HG03039 (cell line): ENCODE data around the gene C2orf78.
A peak's percentile ranks its signal among the peaks of the same experiment; 100 is the strongest.
"Not testable (repeated sequence)": the region's sequence is repeated elsewhere in the genome, so short reads cannot be mapped to it uniquely, and the experiment has no call there.

ENCODE experiments used
- ATAC-seq: cut with Tn5 transposase; IDR thresholded peaks from one replicate; pipeline ENCODE4 v1.9.1; 2021; ENCODE audit warnings: mild to moderate bottlenecking, moderate library complexity; ENCODE audit not compliant: unreplicated experiment

The C2orf78 gene

DNA sequence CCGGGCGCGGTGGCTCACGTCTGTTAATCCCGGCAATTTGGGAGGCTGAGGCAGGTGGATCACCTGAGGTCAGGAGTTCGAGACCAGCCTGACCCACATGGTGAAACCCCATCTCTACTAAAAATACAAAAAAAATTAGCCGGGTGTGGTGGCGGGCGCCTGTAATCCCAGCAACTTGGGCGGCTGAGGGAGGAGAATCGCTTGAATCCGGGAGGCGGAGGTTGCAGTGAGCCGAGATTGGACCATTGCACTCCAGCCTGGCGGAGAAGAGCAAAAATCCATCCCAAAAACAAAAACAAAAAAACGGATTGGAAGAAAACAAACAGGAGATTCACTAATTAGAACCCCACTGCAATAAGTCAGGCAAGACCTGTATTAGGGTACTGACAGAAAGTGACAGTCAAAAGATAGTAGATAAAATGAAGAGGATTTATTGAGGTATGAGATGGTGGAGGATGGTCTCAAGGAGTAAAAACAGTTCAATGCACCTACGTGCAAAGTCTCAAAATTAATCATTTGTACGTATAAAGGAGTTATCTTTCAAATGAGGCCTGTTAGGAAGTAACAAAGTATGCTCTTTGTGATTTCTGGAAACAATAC, 5.0 kb upstream of the C2orf78 start:
- not testable (repeated sequence) for ATAC-seq

GRCh38 chr2:73779467-73780236, 4.3 kb upstream of the C2orf78 start, which contains the start of gene DUSP11:
DUSP11 (minus strand) TSS chr2:73780103; CDS start chr2:73779974, 129 bp downstream.
- peak; percentile 98 for ATAC-seq

DNA sequence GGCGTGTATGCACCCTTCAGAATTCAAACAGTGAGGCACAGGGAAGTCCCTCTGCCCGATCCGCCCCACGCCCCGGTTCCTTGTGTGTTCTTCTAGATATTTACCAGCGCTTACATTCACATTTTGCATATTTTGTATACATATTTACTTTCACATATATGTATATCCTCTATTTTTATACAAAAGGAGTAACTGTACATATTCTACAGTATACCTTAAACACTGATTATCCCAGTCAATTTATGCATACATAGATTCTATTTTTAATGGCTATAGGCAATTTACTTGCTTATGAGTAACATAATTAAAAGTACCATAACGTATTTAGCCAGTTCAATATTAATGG, 3.8 kb upstream of the C2orf78 start:
- no peak for ATAC-seq

GRCh38 chr2:73783402-73783801, 581 bp upstream of the C2orf78 start:
- not testable (repeated sequence) for ATAC-seq

DNA sequence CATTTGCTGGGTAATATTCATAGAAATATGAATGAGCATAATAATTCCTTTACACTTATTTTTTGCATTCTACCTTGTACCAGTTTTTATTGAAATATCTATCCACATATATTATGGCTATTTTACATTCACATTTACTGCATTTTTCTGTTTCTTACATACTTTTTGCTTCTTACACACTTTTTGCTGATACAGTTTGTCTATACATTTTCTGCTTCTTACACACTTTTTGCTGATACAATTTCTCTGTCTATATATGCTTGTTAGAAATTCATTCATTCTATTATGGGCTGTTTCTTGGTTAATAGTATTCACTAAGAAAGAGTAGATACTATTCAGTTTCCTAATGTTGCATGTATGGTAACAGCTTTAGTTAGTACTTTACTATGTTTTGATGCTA, 27.9 kb downstream of the C2orf78 start:
- no peak for ATAC-seq

GRCh38 chr2:73812635-73813034, 28.7 kb downstream of the C2orf78 start:
- no peak for ATAC-seq

- no peak for ATAC-seq
Measured at GRCh38 chr2:73818296-73818695, 34.3 kb downstream of the C2orf78 start.

DNA sequence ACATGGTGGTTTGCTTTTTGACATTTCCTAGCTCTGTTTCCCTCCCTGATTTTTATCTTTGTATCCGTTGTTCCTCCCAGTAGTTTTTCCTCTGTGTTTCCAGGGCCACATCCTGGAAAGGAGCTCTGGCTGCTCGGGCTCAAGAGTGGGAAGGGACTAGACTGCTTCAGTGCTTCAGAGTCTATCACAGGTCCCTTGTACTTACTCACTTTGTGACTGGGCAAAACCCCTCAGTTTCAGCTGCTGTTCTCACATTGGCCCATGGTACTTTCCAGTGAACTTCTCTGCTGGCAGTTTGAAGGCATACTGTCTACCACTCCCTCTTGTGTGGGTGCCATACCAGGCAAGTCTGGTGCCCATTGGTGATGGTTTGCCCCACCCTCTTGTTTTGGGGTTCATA, 37.2 kb downstream of the C2orf78 start:
- peak; percentile 80 for ATAC-seq

DNA sequence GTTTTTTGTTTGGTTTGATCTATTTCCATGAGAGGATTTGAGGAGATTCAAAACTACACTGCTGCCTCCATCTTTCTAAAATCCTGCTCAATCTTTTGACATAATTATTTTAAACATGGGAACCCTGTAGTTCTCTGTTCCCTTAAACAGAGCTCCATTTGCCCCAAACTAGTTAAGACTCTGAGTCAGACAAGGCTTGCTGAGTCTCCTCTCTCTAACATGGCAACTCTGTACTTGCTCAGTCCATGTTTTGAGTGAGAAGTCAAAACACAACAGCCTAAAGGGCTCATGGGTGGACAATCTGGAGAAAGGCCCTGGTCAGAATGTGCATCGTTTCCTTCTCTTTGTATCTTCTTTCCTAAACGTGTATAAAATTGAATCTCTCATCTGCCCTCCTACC, 37.7 kb downstream of the C2orf78 start:
- ATAC-seq = peak; percentile 25

GRCh38 chr2:73822276-73822675, 38.3 kb downstream of the C2orf78 start:
- no peak for ATAC-seq

GRCh38 chr2:73822991-73823390, 39.0 kb downstream of the C2orf78 start:
- no peak for ATAC-seq

GRCh38 chr2:73823416-73823815, 39.4 kb downstream of the C2orf78 start:
- ATAC-seq = no peak

DNA sequence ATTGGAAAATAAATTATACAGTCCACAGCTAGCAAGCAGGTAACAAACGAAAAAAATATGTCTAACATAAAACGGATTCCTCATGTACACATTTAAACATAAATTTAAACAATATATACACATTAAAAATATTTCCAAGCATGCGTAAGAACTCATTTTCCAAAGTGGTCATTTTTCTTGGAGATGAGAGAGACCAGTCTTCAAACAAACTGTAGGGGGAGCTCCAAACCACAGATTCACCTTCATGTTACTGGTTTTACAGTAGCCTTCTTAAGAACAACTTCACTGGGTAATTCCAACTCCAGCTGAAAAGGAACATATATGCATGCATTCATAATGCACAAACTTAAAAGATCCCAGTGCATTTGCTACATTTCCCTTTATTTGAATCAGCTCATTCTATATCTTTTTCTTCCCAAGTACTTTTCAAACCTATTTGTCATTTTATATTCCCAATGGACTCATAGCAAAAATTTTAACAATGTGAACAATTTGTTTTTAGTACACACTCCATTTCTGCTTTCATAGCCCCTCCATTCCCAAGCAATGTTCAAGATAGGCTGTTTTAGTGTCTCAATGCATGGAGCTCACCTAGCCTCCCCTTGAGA, 40.0 kb downstream of the C2orf78 start:
- ATAC-seq = no peak

GRCh38 chr2:73825408-73825807, 41.4 kb downstream of the C2orf78 start:
- ATAC-seq = no peak

- no peak for ATAC-seq
Measured at GRCh38 chr2:73827018-73827417, 43.0 kb downstream of the C2orf78 start.

DNA sequence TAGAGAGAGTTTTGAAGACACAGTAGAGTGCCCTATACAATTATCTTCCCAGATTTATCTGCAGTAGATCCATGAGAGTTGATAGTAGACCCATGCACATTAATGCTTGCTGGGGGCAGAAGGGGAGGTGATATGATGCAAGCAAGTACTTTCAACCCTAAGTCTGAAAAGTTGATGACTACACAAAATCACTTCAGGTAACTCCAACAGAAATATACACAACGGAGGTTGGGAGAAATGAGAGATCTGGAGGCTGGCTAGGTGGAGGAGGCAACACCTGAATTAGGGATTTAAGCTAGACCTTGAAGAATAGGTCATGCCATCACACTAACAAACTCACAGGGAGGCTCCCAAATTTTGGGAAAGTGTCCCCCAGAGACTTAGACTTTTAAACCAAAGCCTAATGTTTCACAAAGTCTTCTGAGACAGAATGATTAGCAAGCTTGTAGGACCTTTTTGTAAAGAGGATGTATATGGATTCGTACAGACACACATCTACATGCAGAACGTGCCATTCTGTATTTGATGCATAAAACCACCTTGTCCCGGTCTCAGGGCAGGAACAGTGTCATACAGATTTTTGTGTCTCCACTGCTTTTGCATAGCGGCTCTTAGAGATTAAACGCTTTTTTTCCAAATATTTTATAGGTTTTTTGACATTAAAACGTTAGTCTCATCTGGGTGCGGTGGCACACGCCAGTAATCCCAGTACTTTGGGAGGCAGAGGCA, 43.8 kb downstream of the C2orf78 start:
- no peak for ATAC-seq

DNA sequence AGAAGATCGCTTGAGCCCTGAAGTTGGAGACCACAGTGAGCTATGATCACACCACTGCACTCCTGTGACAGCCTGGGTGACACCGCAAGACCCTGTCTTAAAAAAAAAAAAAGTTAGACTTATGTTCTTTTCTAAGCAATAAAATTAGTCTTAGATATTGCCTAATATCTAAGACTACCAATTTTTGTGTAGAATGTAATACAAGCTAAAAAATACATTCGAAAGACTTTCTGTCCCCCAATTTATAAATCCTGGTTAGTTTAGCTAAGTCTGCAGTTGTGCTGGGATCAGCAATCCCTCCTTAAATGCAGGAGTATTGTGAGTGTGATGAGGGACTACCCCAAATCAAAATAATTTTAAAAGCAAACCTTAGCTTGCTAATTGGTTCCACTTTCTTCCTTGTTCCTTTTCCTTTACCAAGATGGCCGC, 44.4 kb downstream of the C2orf78 start:
- ATAC-seq = no peak

DNA sequence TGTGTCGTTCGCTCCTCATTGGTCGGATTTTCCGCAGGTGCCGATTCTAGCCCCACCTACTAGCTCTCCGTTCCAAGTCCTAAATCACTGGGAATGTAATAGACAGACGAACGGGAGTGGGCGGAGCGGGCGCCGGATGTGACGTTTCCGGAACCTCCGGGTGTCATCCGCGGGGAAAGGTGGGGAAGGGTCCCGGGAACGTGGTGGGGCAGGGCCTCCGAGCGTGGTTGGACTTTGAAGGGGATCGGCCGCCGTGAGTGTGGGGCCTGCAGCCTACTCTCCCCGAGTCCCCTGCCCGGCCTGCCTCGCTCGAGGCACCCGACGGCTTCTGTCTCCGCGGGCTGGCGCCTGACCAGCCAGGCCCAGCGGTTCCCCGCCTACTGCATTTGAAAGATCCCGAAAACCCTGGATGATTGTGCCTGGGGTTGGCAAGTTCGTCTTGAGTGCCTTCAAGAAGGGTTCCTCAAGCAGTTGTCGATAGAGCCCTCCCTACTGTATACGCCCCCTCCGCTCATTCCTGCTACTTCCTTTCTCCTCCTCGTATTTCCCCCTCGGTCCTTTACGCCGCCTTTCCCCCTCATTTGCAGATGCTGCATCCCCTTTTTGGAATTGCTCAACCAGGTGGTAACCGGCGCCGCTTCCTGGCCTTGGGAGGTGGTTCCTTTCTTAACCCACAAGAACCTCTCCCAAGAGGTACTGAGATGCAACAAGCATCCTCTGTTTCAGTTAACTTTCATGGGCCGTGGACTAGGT, 45.0 kb downstream of the C2orf78 start, which contains the start of gene STAMBP:
Gene STAMBP, plus strand, starts transcription at position 144 of the 753 bp plus-strand sequence. CDS start 1,896 bp downstream, outside the sequence.
- peak; percentile 90 for ATAC-seq

DNA sequence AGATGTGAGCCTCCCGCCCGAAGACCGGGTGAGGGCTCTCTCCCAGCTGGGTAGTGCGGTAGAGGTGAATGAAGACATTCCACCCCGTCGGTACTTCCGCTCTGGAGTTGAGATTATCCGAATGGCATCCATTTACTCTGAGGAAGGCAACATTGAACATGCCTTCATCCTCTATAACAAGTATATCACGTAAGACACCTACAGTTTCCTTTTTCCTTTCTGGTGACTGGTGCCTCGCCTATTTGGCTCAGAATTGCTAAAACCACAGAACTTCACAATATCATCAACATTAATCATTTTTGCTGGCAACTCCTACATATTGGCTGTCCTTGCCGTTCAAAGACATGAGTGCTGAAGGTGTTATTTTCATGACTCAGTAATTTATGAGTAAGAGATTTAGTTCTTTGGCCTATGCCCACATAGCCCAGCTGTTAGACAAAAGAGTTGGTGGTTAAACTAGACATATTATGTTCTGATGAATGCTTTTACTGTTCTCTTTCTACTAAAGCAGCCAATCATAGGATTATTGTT, 47.0 kb downstream of the C2orf78 start:
- no peak for ATAC-seq

DNA sequence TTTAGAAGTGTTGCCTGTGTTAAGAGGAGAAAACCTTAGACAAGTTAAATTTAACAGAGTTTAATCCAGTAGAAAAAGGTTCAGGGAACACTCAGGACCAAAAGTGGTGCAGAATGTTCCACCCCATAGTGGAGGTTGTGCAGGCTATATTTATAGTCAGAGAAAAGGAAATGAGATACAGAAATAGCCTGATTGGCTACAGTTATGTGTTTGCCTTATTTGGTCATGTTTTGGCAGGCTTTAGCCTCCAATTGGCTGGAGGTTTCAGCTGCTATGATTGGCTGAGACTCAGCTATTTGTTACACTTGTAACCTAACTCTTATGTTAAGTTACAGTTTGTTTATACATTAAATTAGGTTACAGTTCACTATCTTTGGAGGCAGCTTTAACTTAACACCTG, 48.9 kb downstream of the C2orf78 start:
- no peak for ATAC-seq
